PC-3 (cell line): ENCODE measurements around the gene WDR36.

Experiments
- EZH2 ChIP-seq: fragments of 300-600 bp; sonication (generic); IDR thresholded peaks from one replicate; pipeline ENCODE4 v1.6.1; 2017; ENCODE audit warnings: antibody characterized with exemption, mild to moderate bottlenecking, low read length; ENCODE audit not compliant: unreplicated experiment
- EZH2phosphoT487 ChIP-seq: fragments of 300-600 bp; sonication (generic); IDR thresholded peaks from 2 replicates; pipeline ENCODE4 v1.6.1; 2018; ENCODE audit warnings: mild to moderate bottlenecking, antibody characterized with exemption, low read length, borderline replicate concordance
- TF ChIP-seq, protein P1 (sequence below): fragments of 300-600 bp; sonication (generic); conservative IDR thresholded peaks from 2 replicates; pipeline ENCODE4 v1.5.1; 2017; ENCODE audit warnings: antibody characterized with exemption, low read depth, mild to moderate bottlenecking, low read length

DNA sequence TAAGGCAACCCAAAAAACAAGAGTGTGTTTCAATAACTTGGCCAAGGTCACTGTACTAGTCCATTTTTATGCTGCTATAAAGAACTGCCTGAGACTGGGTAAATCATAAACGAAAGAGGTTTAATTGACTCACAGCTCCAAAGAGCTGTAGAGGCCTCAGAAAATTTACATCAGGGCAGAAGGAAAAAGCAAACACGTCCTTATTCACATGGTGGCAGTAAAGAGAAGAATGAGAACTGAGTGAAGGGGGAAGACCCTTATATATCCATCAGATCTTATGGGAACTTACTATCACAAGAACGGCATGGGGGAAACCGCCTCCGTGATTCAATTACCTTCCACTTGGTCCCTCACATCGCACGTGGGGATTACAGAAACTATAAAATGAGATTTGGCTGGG lies 67.7 kb downstream of the WDR36 start:
- TF ChIP-seq, protein P1, sequence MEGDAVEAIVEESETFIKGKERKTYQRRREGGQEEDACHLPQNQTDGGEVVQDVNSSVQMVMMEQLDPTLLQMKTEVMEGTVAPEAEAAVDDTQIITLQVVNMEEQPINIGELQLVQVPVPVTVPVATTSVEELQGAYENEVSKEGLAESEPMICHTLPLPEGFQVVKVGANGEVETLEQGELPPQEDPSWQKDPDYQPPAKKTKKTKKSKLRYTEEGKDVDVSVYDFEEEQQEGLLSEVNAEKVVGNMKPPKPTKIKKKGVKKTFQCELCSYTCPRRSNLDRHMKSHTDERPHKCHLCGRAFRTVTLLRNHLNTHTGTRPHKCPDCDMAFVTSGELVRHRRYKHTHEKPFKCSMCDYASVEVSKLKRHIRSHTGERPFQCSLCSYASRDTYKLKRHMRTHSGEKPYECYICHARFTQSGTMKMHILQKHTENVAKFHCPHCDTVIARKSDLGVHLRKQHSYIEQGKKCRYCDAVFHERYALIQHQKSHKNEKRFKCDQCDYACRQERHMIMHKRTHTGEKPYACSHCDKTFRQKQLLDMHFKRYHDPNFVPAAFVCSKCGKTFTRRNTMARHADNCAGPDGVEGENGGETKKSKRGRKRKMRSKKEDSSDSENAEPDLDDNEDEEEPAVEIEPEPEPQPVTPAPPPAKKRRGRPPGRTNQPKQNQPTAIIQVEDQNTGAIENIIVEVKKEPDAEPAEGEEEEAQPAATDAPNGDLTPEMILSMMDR: no peak
- TF ChIP-seq EZH2 (no peak), EZH2phosphoT487 (no peak)
